Choroid plexus epithelial cell (primary cell): ENCODE measurements around the gene PAIP2.

Experiments
- DNase-seq: peaks from one replicate; pipeline ENCODE4 v3.0.0-alpha.2; 2010; ENCODE audit warnings: low read depth
- H3K4me3 ChIP-seq: 2 replicates; pipeline ENCODE4 v1.5.1; 2011; ENCODE audit warnings: low read depth, mild to moderate bottlenecking, control low read depth, low read length, moderate library complexity
- TF ChIP-seq, protein P1 (sequence below): conservative IDR thresholded peaks from 2 replicates; pipeline ENCODE4 v1.5.1; 2011; ENCODE audit warnings: low read depth, mild to moderate bottlenecking, control low read depth, inconsistent platforms, low read length, moderate library complexity

PAIP2 gene

GRCh38 chr5:139296862-139297326, 44.8 kb upstream of the PAIP2 start:
- TF ChIP-seq, protein P1, sequence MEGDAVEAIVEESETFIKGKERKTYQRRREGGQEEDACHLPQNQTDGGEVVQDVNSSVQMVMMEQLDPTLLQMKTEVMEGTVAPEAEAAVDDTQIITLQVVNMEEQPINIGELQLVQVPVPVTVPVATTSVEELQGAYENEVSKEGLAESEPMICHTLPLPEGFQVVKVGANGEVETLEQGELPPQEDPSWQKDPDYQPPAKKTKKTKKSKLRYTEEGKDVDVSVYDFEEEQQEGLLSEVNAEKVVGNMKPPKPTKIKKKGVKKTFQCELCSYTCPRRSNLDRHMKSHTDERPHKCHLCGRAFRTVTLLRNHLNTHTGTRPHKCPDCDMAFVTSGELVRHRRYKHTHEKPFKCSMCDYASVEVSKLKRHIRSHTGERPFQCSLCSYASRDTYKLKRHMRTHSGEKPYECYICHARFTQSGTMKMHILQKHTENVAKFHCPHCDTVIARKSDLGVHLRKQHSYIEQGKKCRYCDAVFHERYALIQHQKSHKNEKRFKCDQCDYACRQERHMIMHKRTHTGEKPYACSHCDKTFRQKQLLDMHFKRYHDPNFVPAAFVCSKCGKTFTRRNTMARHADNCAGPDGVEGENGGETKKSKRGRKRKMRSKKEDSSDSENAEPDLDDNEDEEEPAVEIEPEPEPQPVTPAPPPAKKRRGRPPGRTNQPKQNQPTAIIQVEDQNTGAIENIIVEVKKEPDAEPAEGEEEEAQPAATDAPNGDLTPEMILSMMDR: no peak
- H3K4me3 ChIP-seq: no peak overlapping the region
- DNase-seq: no peak

- TF ChIP-seq, protein P1: no peak
- H3K4me3 ChIP-seq: no peak overlapping the region
- no peak for DNase-seq
Observed at GRCh38 chr5:139297439-139298133, 44.1 kb upstream of the PAIP2 start.

DNA sequence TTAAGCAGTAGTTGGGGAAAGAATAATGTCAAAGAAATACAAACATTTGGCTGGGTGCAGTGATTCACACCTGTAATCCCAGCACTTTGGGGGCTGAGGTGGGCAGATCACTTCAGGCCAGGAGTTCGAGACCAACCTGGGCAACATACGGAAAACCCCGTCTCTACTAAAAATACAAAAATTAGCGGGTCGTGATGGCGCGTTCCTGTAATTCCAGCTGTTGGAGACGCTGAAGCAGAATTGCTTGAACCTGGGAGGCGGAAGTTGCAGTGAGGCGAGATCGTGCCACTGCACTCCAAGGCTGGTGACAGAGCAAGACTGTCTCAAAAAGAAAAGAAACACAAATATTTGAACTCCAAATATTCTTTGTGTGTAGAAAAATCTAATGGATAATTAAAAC, 43.4 kb upstream of the PAIP2 start:
- H3K4me3 ChIP-seq: no peak overlapping the region
- TF ChIP-seq, protein P1: no peak
- no peak for DNase-seq

DNA sequence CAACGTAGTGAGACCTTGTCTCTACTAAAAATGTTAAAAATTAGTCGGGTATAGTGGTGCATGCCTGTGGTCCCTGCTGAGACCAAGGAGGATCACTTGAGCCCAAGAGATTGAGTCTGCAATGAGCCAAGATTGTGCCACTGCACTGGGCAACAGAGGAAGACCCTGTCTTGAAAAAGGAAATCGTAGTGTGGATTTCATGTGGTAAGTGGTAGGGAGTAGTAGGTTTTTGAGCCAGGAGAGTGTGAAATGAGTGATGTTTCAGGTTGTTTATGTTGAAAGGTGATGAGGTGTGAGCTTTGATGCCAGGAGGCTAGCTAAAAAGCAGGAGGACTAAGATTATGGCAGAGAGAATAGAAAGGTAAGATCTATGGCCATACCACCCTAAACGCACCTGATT, 42.2 kb upstream of the PAIP2 start:
- TF ChIP-seq, protein P1: no peak
- no peak for DNase-seq
- H3K4me3 ChIP-seq: no peak overlapping the region

DNA sequence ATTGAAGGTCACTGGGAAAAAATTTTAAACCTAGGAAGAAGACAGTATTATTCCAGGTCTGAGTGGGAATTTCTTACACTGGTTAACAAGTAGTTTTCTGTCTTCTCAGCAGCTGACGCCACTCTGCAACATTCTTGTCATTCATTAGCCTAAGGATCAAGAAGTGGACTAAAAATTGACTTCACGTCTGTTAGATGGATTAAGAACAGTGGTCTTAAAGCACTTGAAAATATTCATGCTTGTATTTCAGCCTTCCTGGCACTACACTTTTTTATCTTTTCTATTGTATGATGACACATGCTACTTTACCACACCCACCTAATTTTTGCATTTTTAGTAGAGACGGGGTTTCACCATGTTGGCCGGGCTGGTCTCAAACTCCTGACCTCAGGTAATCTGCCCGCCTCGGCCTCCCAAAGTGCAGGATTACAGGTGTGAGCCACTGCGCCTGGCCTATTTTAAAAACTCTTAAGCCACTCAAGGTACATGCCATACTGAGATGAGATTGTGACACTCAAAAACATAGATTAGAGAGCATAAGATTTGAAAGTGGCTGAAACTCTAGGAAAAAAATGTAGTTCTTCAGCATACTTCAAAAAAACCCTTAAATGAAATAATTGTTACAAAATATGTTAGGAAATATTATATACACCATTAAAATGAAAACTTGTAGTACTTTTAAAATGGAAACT, 39.7 kb upstream of the PAIP2 start:
- no peak overlapping the region for H3K4me3 ChIP-seq
- DNase-seq: peak; percentile 8
- TF ChIP-seq, protein P1: no peak

GRCh38 chr5:139304391-139305324, 37.0 kb upstream of the PAIP2 start:
- no peak overlapping the region for H3K4me3 ChIP-seq
- TF ChIP-seq, protein P1: no peak
- no peak for DNase-seq
